IMR-90 (cell line): ENCODE results near the gene PLCB3. TPM values are rescaled to one million over a fixed set of nuclear protein-coding genes. Genes with fewer than 3 reads are reported as not detected.
A peak's percentile ranks its signal among the peaks of the same experiment; 100 is the strongest.

Experiments
- ATAC-seq: fragments of 200-7000 bp; cut with Tn5 transposase; 2 replicates; pipeline ENCODE4 v1.9.1; 2020; ENCODE audit warnings: low read depth, mild to moderate bottlenecking, moderate library complexity
- BruUV-seq: library from RNA; stranded (reverse); fragments of 400-500 nt; replicated peaks from 2 replicates; lab custom pipeline; 2021; lab: Mats Ljungman, UMichigan
- CTCF ChIA-PET: fragments of 300-600 bp; formaldehyde crosslinking; extraction: SDS; loops from one replicate; lab custom pipeline; 2021; ENCODE audit warnings: antibody characterized with exemption; lab: Yijun Ruan, JAX
- POLR2A ChIA-PET: fragments of 300-600 bp; sonication (Branson Sonifier 250); formaldehyde crosslinking; loops from one replicate; lab custom pipeline; 2022; ENCODE audit warnings: antibody characterized with exemption; ENCODE audit not compliant: unreplicated experiment; lab: Charles Lee
- DNase-seq: peaks from one replicate; pipeline ENCODE4 v3.0.0; 2013
- H2AFZ ChIP-seq: replicated peaks from 2 replicates; pipeline ENCODE3; 2013; ENCODE audit warnings: low read length, mild to moderate bottlenecking; ENCODE audit not compliant: poor library complexity
- H2AK5ac ChIP-seq: 2 replicates; pipeline ENCODE4 v1.6.1; 2013; ENCODE audit warnings: low read depth, low read length, inconsistent platforms
- H2AK9ac ChIP-seq: replicated peaks from 2 replicates; pipeline ENCODE3; 2013; ENCODE audit warnings: mild to moderate bottlenecking, low read depth, low read length, moderate library complexity; ENCODE audit not compliant: poor library complexity
- H2BK120ac ChIP-seq: 2 replicates; pipeline ENCODE4 v1.6.1; 2013; ENCODE audit warnings: low read depth, low read length, inconsistent platforms
- H2BK15ac ChIP-seq: 3 replicates; pipeline ENCODE4 v1.6.1; 2013; ENCODE audit warnings: low read depth, low read length, inconsistent platforms
- H2BK20ac ChIP-seq: 2 replicates; pipeline ENCODE4 v1.6.1; 2013; ENCODE audit warnings: low read depth, mild to moderate bottlenecking, inconsistent platforms, low read length, moderate library complexity
- H2BK5ac ChIP-seq: 2 replicates; pipeline ENCODE4 v1.6.1; 2013; ENCODE audit warnings: mild to moderate bottlenecking, low read depth, low read length, inconsistent platforms; ENCODE audit not compliant: poor library complexity, severe bottlenecking
- H3K14ac ChIP-seq: replicated peaks from 2 replicates; pipeline ENCODE4 v1.6.1; 2013; ENCODE audit warnings: low read depth, low read length, inconsistent platforms
- H3K18ac ChIP-seq: 2 replicates; pipeline ENCODE4 v1.6.1; 2013; ENCODE audit warnings: low read depth, low read length, control low read depth
- H3K23ac ChIP-seq: 2 replicates; pipeline ENCODE4 v1.6.1; 2013; ENCODE audit warnings: low read depth, low read length, inconsistent platforms
- H3K27ac ChIP-seq: 2 replicates; pipeline ENCODE4 v1.5.1; 2013; ENCODE audit warnings: mild to moderate bottlenecking, control low read depth, low read length; ENCODE audit not compliant: insufficient read depth
- H3K27me3 ChIP-seq: 2 replicates; pipeline ENCODE4 v1.6.1; 2013; ENCODE audit warnings: low read length; ENCODE audit not compliant: control insufficient read depth, insufficient read depth
- H3K36me3 ChIP-seq: 2 replicates; pipeline ENCODE4 v1.6.1; 2013; ENCODE audit warnings: low read length, mixed read lengths; ENCODE audit not compliant: control insufficient read depth, insufficient read depth
- H3K4ac ChIP-seq: 2 replicates; pipeline ENCODE4 v1.6.1; 2013; ENCODE audit warnings: low read depth, low read length, inconsistent platforms
- H3K4me1 ChIP-seq: 2 replicates; pipeline ENCODE4 v1.6.1; 2013; ENCODE audit warnings: low read length, mixed read lengths; ENCODE audit not compliant: control insufficient read depth, insufficient read depth
- H3K4me2 ChIP-seq: 2 replicates; pipeline ENCODE4 v1.6.1; 2013; ENCODE audit warnings: low read depth, mild to moderate bottlenecking, control low read depth, low read length, moderate library complexity
- H3K4me3 ChIP-seq: 2 replicates; pipeline ENCODE4 v1.5.1; 2013; ENCODE audit warnings: low read depth, mild to moderate bottlenecking, control low read depth, low read length, moderate library complexity; ENCODE audit not compliant: insufficient read depth
- H3K56ac ChIP-seq: 2 replicates; pipeline ENCODE4 v1.6.1; 2013; ENCODE audit warnings: low read length, inconsistent platforms; ENCODE audit not compliant: insufficient read depth; ENCODE audit errors: extremely low read depth
- H3K79me1 ChIP-seq, 2 experiments: 2 replicates each; pipeline ENCODE4 v1.6.1; 2013; ENCODE audit warnings: low read length in 2 of 2, inconsistent platforms in 1 of 2, low read depth in 1 of 2
- H3K9ac ChIP-seq: 2 replicates; pipeline ENCODE4 v1.6.1; 2013; ENCODE audit warnings: low read depth, low read length, control low read depth
- H3K9me1 ChIP-seq: 2 replicates; pipeline ENCODE4 v1.6.1; 2013; ENCODE audit warnings: low read length, inconsistent platforms; ENCODE audit not compliant: insufficient read depth
- H3K9me3 ChIP-seq: 2 replicates; pipeline ENCODE4 v1.6.1; 2013; ENCODE audit warnings: low read length; ENCODE audit not compliant: control insufficient read depth, insufficient read depth
- H4K20me1 ChIP-seq: 2 replicates; pipeline ENCODE4 v1.6.1; 2013; ENCODE audit warnings: low read length, inconsistent platforms; ENCODE audit not compliant: insufficient read depth
- H4K5ac ChIP-seq: 2 replicates; pipeline ENCODE4 v1.6.1; 2013; ENCODE audit warnings: mild to moderate bottlenecking, low read depth, low read length, control low read depth
- H4K8ac ChIP-seq, 2 experiments: 2 replicates each; pipeline ENCODE4 v1.6.1; 2013; ENCODE audit warnings: low read depth in 2 of 2, low read length in 2 of 2, control low read depth in 1 of 2, inconsistent platforms in 1 of 2
- H4K91ac ChIP-seq: 2 replicates; pipeline ENCODE4 v1.6.1; 2013; ENCODE audit warnings: low read depth, low read length, inconsistent platforms; ENCODE audit not compliant: insufficient read depth
- BHLHE40 ChIP-seq: fragments of 150-350 bp; IDR thresholded peaks from 2 replicates; pipeline ENCODE4 v1.6.1; 2016; ENCODE audit warnings: mild to moderate bottlenecking, low read depth, low read length
- CHD1 ChIP-seq: IDR thresholded peaks from 2 replicates; pipeline ENCODE4 v1.6.1; 2012; ENCODE audit warnings: low read depth, low read length, improper control_type of control experiment
- FOS ChIP-seq: fragments of 150-350 bp; IDR thresholded peaks from 2 replicates; pipeline ENCODE4 v1.6.1; 2016; ENCODE audit warnings: low read depth, low read length
- MAFK ChIP-seq: IDR thresholded peaks from 2 replicates; pipeline ENCODE4 v1.6.1; 2012; ENCODE audit warnings: low read depth, low read length, improper control_type of control experiment
- MAZ ChIP-seq: IDR thresholded peaks from 2 replicates; pipeline ENCODE4 v1.6.1; 2012; ENCODE audit warnings: low read depth, mild to moderate bottlenecking, low read length, improper control_type of control experiment, moderate library complexity, borderline replicate concordance
- MXI1 ChIP-seq: IDR thresholded peaks from 2 replicates; pipeline ENCODE4 v1.6.1; 2012; ENCODE audit warnings: low read depth, mild to moderate bottlenecking, low read length, moderate library complexity, borderline replicate concordance
- POLR2A ChIP-seq: IDR thresholded peaks from 2 replicates; pipeline ENCODE4 v1.6.1; 2012; ENCODE audit warnings: mild to moderate bottlenecking, low read depth, low read length
- RAD21 ChIP-seq: IDR thresholded peaks from 2 replicates; pipeline ENCODE4 v1.6.1; 2012; ENCODE audit warnings: low read length, improper control_type of control experiment
- USF2 ChIP-seq: fragments of 150-350 bp; IDR thresholded peaks from 2 replicates; pipeline ENCODE4 v1.6.1; 2017; ENCODE audit warnings: mild to moderate bottlenecking, antibody characterized with exemption, low read length, low read depth
- WGBS, 2 experiments: methylation state at CpG; one replicate each; pipeline versions ENCODE4 v1.1.5 to v1.1.7; 2013; ENCODE audit warnings: missing lambda C conversion rate in 2 of 2; ENCODE audit not compliant: insufficient read length in 1 of 2; ENCODE audit errors: extremely low coverage in 2 of 2; 5-methylcytosine and 5-hydroxymethylcytosine counted together
- dilution Hi-C: fragments of 300-500 bp; cut with HindIII; formaldehyde crosslinking; loops from one replicate; pipeline ENCODE4 v1.14.3; 2018; ENCODE audit warnings: low sequenced_read_pairs; ENCODE audit not compliant: unreplicated experiment
- in situ Hi-C: fragments of 300-500 bp; cut with MboI; formaldehyde crosslinking; loops from 3 replicates; pipeline ENCODE4 v1.14.3; 2019; ENCODE audit warnings: low sequenced_read_pairs, inconsistent platforms, mixed read lengths
- intact Hi-C: fragments of 100-400 bp; cut with micrococcal nuclease; formaldehyde crosslinking; loops from 2 replicates; pipeline ENCODE4 v1.10.0; 2022
- polyA plus RNA-seq, 3 experiments: library from polyadenylated mRNA; depleted of rRNA; stranded (reverse); fragments of >200 nt; gene quantifications; 2 replicates each; pipeline ENCODE4 v1.2.3, GENCODE V29; 2012; ENCODE audit warnings: low replicate concordance in 1 of 3
- total RNA-seq: library from RNA; depleted of rRNA; stranded (reverse); fragments of >200 nt; gene quantifications from 2 replicates; pipeline ENCODE4 v1.2.3, GENCODE V29; 2012

Gene PLCB3
- total and polyA plus RNA-seq, 2 of the 4 experiments (the other 2 are of a cell fraction): 23.9 to 24.9 TPM

- Histone ChIP-seq H3K4me3 (peak within 1 kb of the TSS; percentile 71), H2BK15ac (no peak within 1 kb of the TSS), H3K9me3 (no peaks in the 10 kb centered on the region), H3K56ac (peak within 1 kb of the TSS; percentile 55), H2BK20ac (no peak within 1 kb of the TSS), H3K14ac (peak within 1 kb of the TSS; percentile 98), H3K36me3 (peaks cover 6% of the 10 kb centered on the region; the same call in 1 of the 2 replicates), H3K27me3 (no peaks in the 10 kb centered on the region; the same call in 1 of the 2 replicates), H4K20me1 (no peaks in the 10 kb centered on the region), H2BK120ac (peak within 1 kb of the TSS; percentile 37; the same call in 1 of the 2 replicates), H2AK9ac (peak within 1 kb of the TSS; percentile 77), H3K4me1 (peaks cover 8% of the 10 kb centered on the region), H4K8ac (peak within 1 kb of the TSS; percentile 86 to 95), H3K9me1 (peaks cover 5% of the 10 kb centered on the region; the same call in 1 of the 2 replicates), H2AK5ac (peak within 1 kb of the TSS; percentile 90), H4K91ac (peak within 1 kb of the TSS; percentile 57), H3K23ac (peak within 1 kb of the TSS; percentile 84; the same call in 1 of the 2 replicates), H3K79me1 (peaks cover 15 to 39% of the 10 kb centered on the region in 2 experiments), H3K27ac (peak within 1 kb of the TSS; percentile 90), H2BK5ac (peak within 1 kb of the TSS; percentile 67), H3K9ac (peak within 1 kb of the TSS; percentile 99), H2AFZ (peak within 1 kb of the TSS; percentile 94), H3K4ac (peak within 1 kb of the TSS; percentile 94), H3K4me2 (peak within 1 kb of the TSS; percentile 99), H3K18ac (peak within 1 kb of the TSS; percentile 62), H4K5ac (peak within 1 kb of the TSS; percentile 91)
- 4% methylated on average over 22 of the region's 44 CpGs; no CpG with 5 or more reads in 1 of the 2 experiments for WGBS, 2 experiments
- in situ Hi-C loops: no loop called here
- peak; percentile 85 for DNase-seq
- CTCF ChIA-PET: interaction anchor here (1.2 to 1.6 kb wide), 2 partner anchors 17 to 21 kb away, joined by 3 to 4 read pairs; partner anchors contain the start of gene ESRRA
- POLR2A ChIA-PET: no interaction called here
- TSS peak; percentile 45 for BruUV-seq
- peak; percentile 87 for ATAC-seq
- intact Hi-C loops: no loop called here
- dilution Hi-C loops: no loop called here
- TF ChIP-seq RAD21: no peak
- TF ChIP-seq USF2: no peak
- TF ChIP-seq MAZ: peak; percentile 45; the same call in 1 of the 2 replicates
- TF ChIP-seq MXI1: 0 out of 2 replicates have a peak, but pooled peaks have one; percentile 20
- peak; percentile 59; the same call in 1 of the 2 replicates for TF ChIP-seq POLR2A
- TF ChIP-seq MAFK: no peak
- TF ChIP-seq BHLHE40: no peak
- TF ChIP-seq FOS: no peak
- no peak for TF ChIP-seq CHD1
These were observed 33.0 kb downstream of the PLCB3 start, which contains the start of gene BAD for GRCh38 chr11:64284048-64284961. Gene BAD, minus strand, starts transcription at chr11:64284665. Its CDS starts 297 bp downstream, at chr11:64284368.
